ENCODE measurements around the gene DNAH3.
"Not testable (repeated sequence)": the region's sequence is repeated elsewhere in the genome, so short reads cannot be mapped to it uniquely, and the experiment has no call there.

DNA sequence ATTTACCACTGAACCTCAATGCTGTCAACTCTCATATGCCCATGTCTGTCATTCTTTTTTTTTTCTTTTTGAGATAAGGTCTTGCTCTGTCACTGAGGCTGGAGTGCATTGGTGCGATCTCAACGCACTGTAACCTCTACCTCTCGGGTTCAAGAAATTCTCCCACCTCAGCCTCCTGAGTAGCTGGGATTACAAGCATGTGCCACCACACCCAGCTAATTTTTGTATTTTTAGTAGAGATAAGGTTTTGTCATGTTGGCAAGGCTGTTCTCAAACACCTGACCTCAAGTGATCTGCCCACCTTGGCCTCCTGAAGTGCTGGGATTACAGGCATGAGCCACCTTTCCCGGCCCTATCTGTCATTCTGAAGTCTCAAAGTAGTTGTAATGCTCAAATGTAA lies 177.4 kb downstream of the DNAH3 start:
- TF ChIP-seq, protein P1, sequence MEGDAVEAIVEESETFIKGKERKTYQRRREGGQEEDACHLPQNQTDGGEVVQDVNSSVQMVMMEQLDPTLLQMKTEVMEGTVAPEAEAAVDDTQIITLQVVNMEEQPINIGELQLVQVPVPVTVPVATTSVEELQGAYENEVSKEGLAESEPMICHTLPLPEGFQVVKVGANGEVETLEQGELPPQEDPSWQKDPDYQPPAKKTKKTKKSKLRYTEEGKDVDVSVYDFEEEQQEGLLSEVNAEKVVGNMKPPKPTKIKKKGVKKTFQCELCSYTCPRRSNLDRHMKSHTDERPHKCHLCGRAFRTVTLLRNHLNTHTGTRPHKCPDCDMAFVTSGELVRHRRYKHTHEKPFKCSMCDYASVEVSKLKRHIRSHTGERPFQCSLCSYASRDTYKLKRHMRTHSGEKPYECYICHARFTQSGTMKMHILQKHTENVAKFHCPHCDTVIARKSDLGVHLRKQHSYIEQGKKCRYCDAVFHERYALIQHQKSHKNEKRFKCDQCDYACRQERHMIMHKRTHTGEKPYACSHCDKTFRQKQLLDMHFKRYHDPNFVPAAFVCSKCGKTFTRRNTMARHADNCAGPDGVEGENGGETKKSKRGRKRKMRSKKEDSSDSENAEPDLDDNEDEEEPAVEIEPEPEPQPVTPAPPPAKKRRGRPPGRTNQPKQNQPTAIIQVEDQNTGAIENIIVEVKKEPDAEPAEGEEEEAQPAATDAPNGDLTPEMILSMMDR (IDR thresholded peaks at IDR 0.05 in 2 of 3, conservative IDR thresholded peaks at IDR 0.05 in 1 of 3; ENCODE audit: borderline replicate concordance in 1 of 3, insufficient read depth in 1 of 3, low read depth in 2 of 3, low read length in 2 of 3): not testable (repeated sequence)
- not testable (repeated sequence) for TF ChIP-seq RAD21 (IDR thresholded peaks at IDR 0.05; ENCODE audit: low read depth); POLR2AphosphoS5 (IDR thresholded peaks at IDR 0.05; ENCODE audit: low read depth, low read length); EGR1 (IDR thresholded peaks at IDR 0.05; ENCODE audit: low read depth); EZH2phosphoT487 (IDR thresholded peaks at IDR 0.05; ENCODE audit: borderline replicate concordance); POLR2A (IDR thresholded peaks at IDR 0.05; ENCODE audit: borderline replicate concordance, extremely low read depth, insufficient read depth, insufficient read length); EZH2 (IDR thresholded peaks at IDR 0.05); ZFX (IDR thresholded peaks at IDR 0.05); YY1 (IDR thresholded peaks at IDR 0.05; ENCODE audit: extremely low read depth, insufficient replicate concordance, low read depth, low read length); SP1 (IDR thresholded peaks at IDR 0.05; ENCODE audit: low read depth); JUND (IDR thresholded peaks at IDR 0.05); SRF (IDR thresholded peaks at IDR 0.05; ENCODE audit: low read depth)
